ENCODE results near the gene WDR26. TPM values are rescaled to one million over a fixed set of nuclear protein-coding genes. Genes with fewer than 3 reads are reported as not detected.

WDR26 gene
- total and polyA plus RNA-seq, 9 of the 15 experiments (the other 6 are each of a cell fraction or from before 2014, with no cell fraction given): 11.5 to 66.0 (median 39.8) TPM

DNA sequence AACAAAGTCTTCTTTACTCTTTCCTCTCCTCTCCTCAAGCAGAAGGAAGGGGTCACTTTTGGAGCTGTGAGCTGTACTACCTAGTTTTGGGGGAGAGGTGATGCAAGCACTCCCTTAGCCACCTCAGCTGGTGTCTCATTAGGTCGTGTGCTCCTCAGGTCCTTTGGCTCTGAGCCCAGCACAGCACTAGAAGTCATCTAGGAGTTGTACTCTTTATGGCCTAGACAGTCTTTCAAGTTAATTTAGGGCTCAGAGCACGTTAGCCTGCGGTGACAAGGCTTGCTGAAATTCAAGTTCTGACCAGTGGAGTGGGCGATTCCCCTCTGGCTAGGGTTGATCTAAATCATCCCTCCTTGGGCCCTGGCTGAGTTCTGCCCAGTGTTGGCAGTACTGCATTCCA is 48.0 kb upstream of the WDR26 start:
- Histone ChIP-seq H2AFZ (ENCODE audit: low read depth, low read length) (no peak overlapping the region; the same call in 1 of the 2 replicates), H3K79me2 (ENCODE audit: control insufficient read depth, insufficient read depth, low read length) (no peaks in the 10 kb centered on the region), H3K9ac (ENCODE audit: insufficient read depth in 1 of 2, low read depth in 2 of 2, low read length in 2 of 2) (no peak overlapping the region), H3K36me3 (ENCODE audit: control insufficient read depth, insufficient read depth, low read length) (no peaks in the 10 kb centered on the region), H3K4me3 (no peak overlapping the region), H3K27me3 (ENCODE audit: control insufficient read depth in 2 of 2, insufficient read depth in 2 of 2, low read length in 2 of 2) (0 out of 5 replicates have a peak, but pooled peaks cover 0 to 2% of the 10 kb centered on the region in 2 experiments), H3K9me3 (replicated peaks; ENCODE audit: control insufficient read depth, insufficient read depth, low read depth, low read length) (no peaks in the 10 kb centered on the region), H3K27ac (ENCODE audit: extremely low read depth, low read depth, low read length) (no peak overlapping the region), H3K9me1 (ENCODE audit: control insufficient read depth, insufficient read depth, low read length) (no peaks in the 10 kb centered on the region), H3K4me1 (replicated peaks in 1 of 2; ENCODE audit: control insufficient read depth in 2 of 2, insufficient read depth in 2 of 2, low read length in 2 of 2) (no peaks in the 10 kb centered on the region; a peak in 1 of 5 replicates), H4K20me1 (replicated peaks; ENCODE audit: control insufficient read depth, insufficient read depth, low read length) (no peaks in the 10 kb centered on the region), H3K4me2 (ENCODE audit: insufficient read depth, low read length) (no peak overlapping the region)
- no TSS peak for BruUV-seq (replicated peaks)
- ATAC-seq (peak; percentile 79), DNase-seq (ENCODE audit: extremely low read depth in 1 of 4, low spot score in 3 of 4) (peak in 1 of 4 experiments; percentile 54), FAIRE-seq (peak; percentile 11)
- intact Hi-C loops (cut with micrococcal nuclease): no loop called here
- POLR2A ChIA-PET: interaction anchor here (0.6 to 0.7 kb wide), 3 partner anchors 20 to 281 kb away, joined by 3 to 4 read pairs (median 3); no protein-coding TSS in a partner anchor
- in situ Hi-C loops (cut with MboI): no loop called here
- CTCF ChIA-PET (ENCODE audit: low intra/inter-chr PET ratio): no interaction called here
- 8% methylated on average over 4 of the region's 4 CpGs for WGBS (ENCODE audit: insufficient coverage, low coverage, missing lambda C conversion rate)
- TF ChIP-seq ATF7 (IDR thresholded peaks at IDR 0.05): no peak
- TF ChIP-seq TRIM24 (IDR thresholded peaks at IDR 0.05): peak in 1 of 2 experiments; percentile 11; a peak in 1 of 4 replicates
- TF ChIP-seq ZBTB1 (CRISPR knock-in tag; IDR thresholded peaks at IDR 0.05; ENCODE audit: borderline replicate concordance, low read depth): no peak
- no peak for TF ChIP-seq SREBF1 (IDR thresholded peaks at IDR 0.05; ENCODE audit: borderline replicate concordance, low read depth, low read length)
- TF ChIP-seq CEBPB (tag; IDR thresholded peaks at IDR 0.05): peak; percentile 55
- 0 out of 2 replicates have a peak, but pooled peaks have one; percentile 48 for TF ChIP-seq BHLHE40 (IDR thresholded peaks at IDR 0.05; ENCODE audit: low read length)
- TF ChIP-seq, protein P1, sequence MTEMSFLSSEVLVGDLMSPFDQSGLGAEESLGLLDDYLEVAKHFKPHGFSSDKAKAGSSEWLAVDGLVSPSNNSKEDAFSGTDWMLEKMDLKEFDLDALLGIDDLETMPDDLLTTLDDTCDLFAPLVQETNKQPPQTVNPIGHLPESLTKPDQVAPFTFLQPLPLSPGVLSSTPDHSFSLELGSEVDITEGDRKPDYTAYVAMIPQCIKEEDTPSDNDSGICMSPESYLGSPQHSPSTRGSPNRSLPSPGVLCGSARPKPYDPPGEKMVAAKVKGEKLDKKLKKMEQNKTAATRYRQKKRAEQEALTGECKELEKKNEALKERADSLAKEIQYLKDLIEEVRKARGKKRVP (CRISPR knock-in tag; IDR thresholded peaks at IDR 0.05): no peak
- TF ChIP-seq NR0B1 (IDR thresholded peaks at IDR 0.05; ENCODE audit: partially characterized antibody): no peak
- TF ChIP-seq TFAP4 (CRISPR knock-in tag; IDR thresholded peaks at IDR 0.05; ENCODE audit: borderline replicate concordance): peak; percentile 38; the same call in 1 of the 2 replicates
- no peak for TF ChIP-seq FOSL1 (tag; conservative IDR thresholded peaks at IDR 0.05)
- no peak for TF ChIP-seq PHF21A (IDR thresholded peaks at IDR 0.05; ENCODE audit: borderline replicate concordance, low read depth)
- TF ChIP-seq CEBPG (CRISPR knock-in tag; IDR thresholded peaks at IDR 0.05): peak; percentile 39; the same call in 1 of the 2 replicates
- TF ChIP-seq CEBPG (tag; conservative IDR thresholded peaks at IDR 0.05 in 1 of 2, IDR thresholded peaks at IDR 0.05 in 1 of 2): 0 out of 4 replicates have a peak, but pooled peaks of 1 of the 2 experiments have one; percentile 29
- TF ChIP-seq, protein P2, sequence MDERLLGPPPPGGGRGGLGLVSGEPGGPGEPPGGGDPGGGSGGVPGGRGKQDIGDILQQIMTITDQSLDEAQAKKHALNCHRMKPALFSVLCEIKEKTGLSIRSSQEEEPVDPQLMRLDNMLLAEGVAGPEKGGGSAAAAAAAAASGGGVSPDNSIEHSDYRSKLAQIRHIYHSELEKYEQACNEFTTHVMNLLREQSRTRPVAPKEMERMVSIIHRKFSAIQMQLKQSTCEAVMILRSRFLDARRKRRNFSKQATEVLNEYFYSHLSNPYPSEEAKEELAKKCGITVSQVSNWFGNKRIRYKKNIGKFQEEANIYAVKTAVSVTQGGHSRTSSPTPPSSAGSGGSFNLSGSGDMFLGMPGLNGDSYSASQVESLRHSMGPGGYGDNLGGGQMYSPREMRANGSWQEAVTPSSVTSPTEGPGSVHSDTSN (CRISPR knock-in tag; IDR thresholded peaks at IDR 0.05; ENCODE audit: low read depth): no peak
- TF ChIP-seq, protein P2 (tag; conservative IDR thresholded peaks at IDR 0.05; ENCODE audit: low read depth): peak; percentile 53
- TF ChIP-seq, protein P3, sequence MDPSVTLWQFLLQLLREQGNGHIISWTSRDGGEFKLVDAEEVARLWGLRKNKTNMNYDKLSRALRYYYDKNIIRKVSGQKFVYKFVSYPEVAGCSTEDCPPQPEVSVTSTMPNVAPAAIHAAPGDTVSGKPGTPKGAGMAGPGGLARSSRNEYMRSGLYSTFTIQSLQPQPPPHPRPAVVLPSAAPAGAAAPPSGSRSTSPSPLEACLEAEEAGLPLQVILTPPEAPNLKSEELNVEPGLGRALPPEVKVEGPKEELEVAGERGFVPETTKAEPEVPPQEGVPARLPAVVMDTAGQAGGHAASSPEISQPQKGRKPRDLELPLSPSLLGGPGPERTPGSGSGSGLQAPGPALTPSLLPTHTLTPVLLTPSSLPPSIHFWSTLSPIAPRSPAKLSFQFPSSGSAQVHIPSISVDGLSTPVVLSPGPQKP (CRISPR knock-in tag; IDR thresholded peaks at IDR 0.05): no peak

All from K562 (cell line).